Measurements from ENCODE around the gene ZNF157. TPM values are rescaled to one million over a fixed set of nuclear protein-coding genes. Genes with fewer than 3 reads are reported as not detected.

The ZNF157 gene
- total RNA-seq, 2 experiments from 2014 or later = 0.52 to 1.0 TPM

DNA sequence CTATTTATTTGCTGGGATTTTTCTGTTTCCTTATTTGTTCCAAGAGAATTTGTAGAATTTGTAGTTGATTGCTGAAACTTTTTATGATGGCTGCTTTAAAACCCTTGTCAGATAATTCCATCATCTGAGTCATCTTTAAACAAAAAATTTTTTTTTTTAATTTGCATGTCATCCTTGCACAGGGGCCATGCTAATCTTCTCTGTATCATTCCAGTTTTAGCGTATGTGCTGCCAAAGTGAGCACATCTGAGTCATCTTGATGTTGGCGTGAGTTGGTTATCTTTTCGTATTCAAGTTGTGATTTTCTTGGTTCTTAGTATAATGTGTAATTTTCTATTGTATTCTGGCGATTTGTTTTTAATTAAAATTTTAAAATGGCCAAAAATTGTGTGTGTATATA, 18.7 kb upstream of the ZNF157 start:
- ChIA-PET CTCF (no interaction called here), POLR2A (no interaction called here)
- H3K36me3 Mint-ChIP-seq (ENCODE audit: low read depth) = no peaks in the 10 kb centered on the region
- H3K27me3 Mint-ChIP-seq = no peaks in the 10 kb centered on the region
- no peaks in the 10 kb centered on the region for H3K4me1 Mint-ChIP-seq (ENCODE audit: low read depth)
- DNase-seq (no peak), ATAC-seq (no peak)
- no peak overlapping the region for H3K27ac Mint-ChIP-seq
- H3K9me3 Mint-ChIP-seq = no peaks in the 10 kb centered on the region
- TF ChIP-seq, protein P1, sequence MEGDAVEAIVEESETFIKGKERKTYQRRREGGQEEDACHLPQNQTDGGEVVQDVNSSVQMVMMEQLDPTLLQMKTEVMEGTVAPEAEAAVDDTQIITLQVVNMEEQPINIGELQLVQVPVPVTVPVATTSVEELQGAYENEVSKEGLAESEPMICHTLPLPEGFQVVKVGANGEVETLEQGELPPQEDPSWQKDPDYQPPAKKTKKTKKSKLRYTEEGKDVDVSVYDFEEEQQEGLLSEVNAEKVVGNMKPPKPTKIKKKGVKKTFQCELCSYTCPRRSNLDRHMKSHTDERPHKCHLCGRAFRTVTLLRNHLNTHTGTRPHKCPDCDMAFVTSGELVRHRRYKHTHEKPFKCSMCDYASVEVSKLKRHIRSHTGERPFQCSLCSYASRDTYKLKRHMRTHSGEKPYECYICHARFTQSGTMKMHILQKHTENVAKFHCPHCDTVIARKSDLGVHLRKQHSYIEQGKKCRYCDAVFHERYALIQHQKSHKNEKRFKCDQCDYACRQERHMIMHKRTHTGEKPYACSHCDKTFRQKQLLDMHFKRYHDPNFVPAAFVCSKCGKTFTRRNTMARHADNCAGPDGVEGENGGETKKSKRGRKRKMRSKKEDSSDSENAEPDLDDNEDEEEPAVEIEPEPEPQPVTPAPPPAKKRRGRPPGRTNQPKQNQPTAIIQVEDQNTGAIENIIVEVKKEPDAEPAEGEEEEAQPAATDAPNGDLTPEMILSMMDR (IDR thresholded peaks at IDR 0.05) = no peak
- no peak overlapping the region for H3K4me3 Mint-ChIP-seq
- intact Hi-C loops (cut with micrococcal nuclease) = no loop called here

DNA sequence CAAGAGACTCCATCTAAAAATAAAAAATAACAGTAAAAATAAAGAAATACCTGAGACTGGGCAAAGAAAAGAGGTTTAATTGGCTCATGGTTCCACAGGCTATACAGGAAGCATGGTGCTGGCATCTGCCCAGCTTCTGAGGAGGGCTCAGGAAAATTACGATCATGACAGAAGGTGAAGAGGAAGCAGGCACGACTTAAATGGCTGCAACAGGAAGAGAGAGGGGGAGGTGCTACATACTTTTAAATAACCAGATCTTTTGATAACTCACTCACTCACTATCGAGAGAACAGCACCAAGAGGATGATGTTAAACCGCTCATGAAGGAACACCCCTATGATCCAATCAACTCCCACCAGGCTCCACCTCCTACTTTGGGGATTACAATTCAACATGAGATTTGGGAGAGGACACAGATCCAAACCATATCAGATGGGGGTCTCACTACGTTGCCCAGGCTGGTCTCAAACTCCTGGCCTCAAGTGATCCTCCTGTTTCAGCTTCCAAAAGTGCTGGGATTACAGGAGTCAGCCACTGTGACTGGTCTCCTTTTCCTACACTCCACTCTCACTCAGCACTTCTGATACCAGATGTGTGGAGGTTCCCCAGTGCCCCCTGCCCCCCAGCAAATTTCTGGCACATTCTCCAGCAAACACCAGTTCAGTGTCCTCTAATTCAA, 11.9 kb upstream of the ZNF157 start:
- Mint-ChIP-seq H3K9me3 (peaks cover 2% of the 10 kb centered on the region), H3K4me3 (no peak overlapping the region), H3K4me1 (ENCODE audit: low read depth) (peaks cover 16% of the 10 kb centered on the region), H3K27me3 (no peaks in the 10 kb centered on the region), H3K27ac (peak overlapping the region; percentile 84), H3K36me3 (ENCODE audit: low read depth) (peaks cover 2% of the 10 kb centered on the region)
- ChIA-PET CTCF (interaction anchor here (1.0 to 1.1 kb wide), 2 partner anchors 141 to 162 kb away, joined by 3 read pairs; no protein-coding TSS in a partner anchor), POLR2A (no interaction called here)
- peak; percentile 46 for DNase-seq
- intact Hi-C loops (cut with micrococcal nuclease) = no loop called here
- TF ChIP-seq, protein P1 (IDR thresholded peaks at IDR 0.05) = no peak
- ATAC-seq = peak; percentile 52

DNA sequence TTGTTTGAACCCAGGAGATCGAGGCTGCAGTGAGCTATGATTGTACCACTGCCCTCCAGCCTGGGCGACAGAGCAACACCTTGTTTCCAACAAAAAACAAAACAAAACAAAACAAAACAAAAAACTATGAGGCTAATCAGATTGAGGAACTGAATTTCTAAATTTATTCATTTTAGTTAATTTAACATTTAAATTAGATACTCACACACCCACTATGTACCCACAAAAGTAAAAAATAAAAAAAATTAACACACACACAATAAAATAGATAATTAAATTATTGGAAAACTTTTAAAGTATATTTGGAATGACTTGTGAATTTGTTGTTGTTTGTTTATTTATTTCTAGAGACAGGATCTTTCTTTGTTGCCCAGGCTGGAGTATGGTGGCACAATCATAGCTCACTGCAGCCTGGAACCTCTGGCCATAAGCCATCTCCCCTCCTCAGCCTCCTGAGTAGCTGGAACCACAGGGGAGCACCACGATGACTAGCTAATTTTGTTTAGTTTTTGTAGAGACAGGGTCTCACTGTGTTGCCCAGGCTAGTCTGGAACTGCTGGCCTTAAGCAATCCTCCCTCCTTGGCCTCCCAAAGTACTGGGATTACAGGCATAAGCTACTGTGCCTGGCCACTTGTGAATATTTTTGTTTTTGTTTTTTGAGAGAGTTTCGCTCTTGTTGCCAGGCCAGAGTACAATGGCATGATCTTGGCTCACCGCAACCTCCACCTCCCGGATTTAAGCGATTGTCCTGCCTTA, 9.8 kb upstream of the ZNF157 start:
- no peak overlapping the region for H3K27ac Mint-ChIP-seq
- peaks cover 16% of the 10 kb centered on the region for H3K4me1 Mint-ChIP-seq (ENCODE audit: low read depth)
- DNase-seq (no peak), ATAC-seq (no peak)
- peaks cover 2% of the 10 kb centered on the region for H3K9me3 Mint-ChIP-seq
- H3K4me3 Mint-ChIP-seq = no peak overlapping the region
- CTCF ChIA-PET = no interaction called here
- POLR2A ChIA-PET = interaction anchor here (0.9 kb wide), 1 partner anchor 11 kb away, joined by 3 read pairs; no protein-coding TSS in a partner anchor
- no peaks in the 10 kb centered on the region for H3K27me3 Mint-ChIP-seq
- peaks cover 2% of the 10 kb centered on the region for H3K36me3 Mint-ChIP-seq (ENCODE audit: low read depth)
- TF ChIP-seq, protein P1 (IDR thresholded peaks at IDR 0.05) = no peak
- intact Hi-C loops (cut with micrococcal nuclease) = no loop called here

DNA sequence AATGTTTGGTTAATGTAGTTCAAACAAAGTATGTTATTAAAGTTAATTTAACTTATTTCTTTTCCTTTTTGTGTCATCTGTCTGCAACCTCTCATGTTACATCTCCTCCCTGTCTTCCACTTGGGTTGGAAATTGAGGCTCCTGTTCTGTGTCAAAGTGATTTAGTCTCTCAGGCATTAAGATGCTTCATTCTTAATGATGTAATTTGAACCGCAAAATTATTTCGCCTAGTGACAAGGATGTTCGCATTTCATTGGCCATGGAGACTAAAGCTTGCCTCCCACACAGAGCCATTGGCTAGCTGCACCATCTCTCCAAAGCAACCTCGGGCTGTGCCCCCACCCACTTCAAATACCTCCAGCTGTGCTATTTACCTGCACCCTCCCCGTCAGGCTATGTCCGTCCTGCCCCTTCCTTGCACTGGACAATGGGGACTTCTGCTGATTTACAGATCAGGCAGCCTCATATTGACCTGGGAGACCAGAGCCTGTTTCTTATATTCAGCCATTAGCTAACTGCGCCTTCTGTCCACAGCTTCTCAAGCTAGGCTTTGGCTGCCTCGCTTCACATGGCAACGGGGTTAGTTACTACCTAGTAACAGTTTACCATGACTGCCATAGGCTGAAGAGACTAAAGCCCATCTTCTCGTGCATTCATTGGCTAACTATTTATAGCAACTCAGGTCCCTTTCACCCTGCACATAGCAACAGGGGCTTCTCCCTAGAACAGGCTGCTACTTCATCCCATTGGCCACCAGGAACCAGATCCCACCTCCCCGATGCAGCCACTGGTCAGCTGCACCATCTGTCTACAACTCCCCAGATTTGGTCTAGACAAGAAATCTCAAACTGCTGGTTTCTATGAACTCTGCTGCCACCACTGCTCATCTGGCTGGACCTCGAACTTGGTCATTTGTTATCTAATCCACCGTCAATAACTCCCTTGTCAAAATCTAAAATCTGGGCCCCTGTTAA, 8.6 kb upstream of the ZNF157 start:
- ChIA-PET CTCF (interaction anchor here (0.9 kb wide), 1 partner anchor 171 kb away, joined by 3 read pairs; no protein-coding TSS in a partner anchor), POLR2A (interaction anchor here (0.9 kb wide), 1 partner anchor 10 kb away, joined by 3 read pairs; no protein-coding TSS in a partner anchor)
- no peaks in the 10 kb centered on the region for H3K27me3 Mint-ChIP-seq
- H3K4me1 Mint-ChIP-seq (ENCODE audit: low read depth) = peaks cover 22% of the 10 kb centered on the region
- no peak overlapping the region for H3K27ac Mint-ChIP-seq
- peak overlapping the region; percentile 24 for H3K4me3 Mint-ChIP-seq
- DNase-seq = peak; percentile 60
- H3K36me3 Mint-ChIP-seq (ENCODE audit: low read depth) = peaks cover 6% of the 10 kb centered on the region
- peaks cover 5% of the 10 kb centered on the region for H3K9me3 Mint-ChIP-seq
- intact Hi-C loops (cut with micrococcal nuclease) = no loop called here
- ATAC-seq = peak; percentile 55
- TF ChIP-seq, protein P1 (IDR thresholded peaks at IDR 0.05) = no peak

Data from activated CD8-positive, alpha-beta T cell treated with anti-CD3 and anti-CD28 coated beads for 36 hours (primary cell).